HEK293 (cell line): ENCODE measurements around the gene OR52B4.

Source experiments
- CTCF ChIA-PET: fragments of 350-600 bp; formaldehyde crosslinking; extraction: SDS; loops from one replicate; lab custom pipeline; 2021; ENCODE audit warnings: antibody characterized with exemption; lab: Yijun Ruan, JAX
- POLR2A ChIA-PET: fragments of 300-600 bp; formaldehyde crosslinking; extraction: SDS; loops from one replicate; lab custom pipeline; 2020; ENCODE audit warnings: antibody characterized with exemption, inconsistent platforms; lab: Yijun Ruan, JAX
- H3K27ac ChIP-seq: fragments of 200-500 bp; sonication (Bioruptor generic); 2 replicates; pipeline ENCODE4 v1.5.1; 2014; ENCODE audit warnings: low read depth, low read length, control low read depth, inconsistent platforms; ENCODE audit errors: extremely low read depth
- H3K36me3 ChIP-seq, 2 experiments: fragments of 200-500 bp in 1 of 2; sonication (Bioruptor generic) in 1 of 2; 1 replicate in 1 of 2; 2 replicates in 1 of 2; pipeline ENCODE4 v1.5.1; 2014 to 2017; ENCODE audit warnings: inconsistent platforms in 2 of 2, low read length in 2 of 2; ENCODE audit not compliant: control insufficient read depth in 2 of 2, insufficient read depth in 1 of 2
- H3K4me1 ChIP-seq: fragments of 200-500 bp; sonication (Bioruptor generic); 2 replicates; pipeline ENCODE4 v1.5.1; 2014; ENCODE audit warnings: mild to moderate bottlenecking, low read length, inconsistent platforms; ENCODE audit not compliant: control insufficient read depth, insufficient read depth
- H3K4me3 ChIP-seq: 2 replicates; pipeline ENCODE4 v1.5.1; 2011; ENCODE audit warnings: low read depth, mild to moderate bottlenecking, control low read depth, low read length, moderate library complexity
- H3K9me3 ChIP-seq: fragments of 200-500 bp; sonication (Bioruptor generic); 2 replicates; pipeline ENCODE4 v1.5.1; 2014; ENCODE audit warnings: low read depth, low read length, inconsistent platforms; ENCODE audit not compliant: control insufficient read depth, insufficient read depth
- GLIS2 ChIP-seq: fragments of 450-650 bp; formaldehyde crosslinking; IDR thresholded peaks from 2 replicates; pipeline ENCODE4 v1.5.1; 2016; ENCODE audit warnings: missing biosample characterization, missing genetic modification characterization
- IKZF3 ChIP-seq: fragments of 450-650 bp; IDR thresholded peaks from 2 replicates; pipeline ENCODE4 v1.5.0; 2018; ENCODE audit warnings: missing biosample characterization, mild to moderate bottlenecking, missing genetic modification characterization, moderate library complexity
- KLF1 ChIP-seq: fragments of 450-650 bp; formaldehyde crosslinking; IDR thresholded peaks from 2 replicates; pipeline ENCODE4 v1.5.1; 2016; ENCODE audit warnings: missing biosample characterization, missing genetic modification characterization
- MYNN ChIP-seq: fragments of 450-650 bp; formaldehyde crosslinking; IDR thresholded peaks from 2 replicates; pipeline ENCODE4 v1.5.1; 2016; ENCODE audit warnings: missing biosample characterization, missing genetic modification characterization, borderline replicate concordance
- RBAK ChIP-seq: fragments of 450-650 bp; formaldehyde crosslinking; IDR thresholded peaks from 2 replicates; pipeline ENCODE4 v1.5.1; 2016; ENCODE audit warnings: missing biosample characterization, missing genetic modification characterization
- WT1 ChIP-seq: fragments of 450-650 bp; formaldehyde crosslinking; IDR thresholded peaks from 2 replicates; pipeline ENCODE4 v1.5.1; 2016; ENCODE audit warnings: missing biosample characterization, missing genetic modification characterization
- ZNF132 ChIP-seq: fragments of 450-650 bp; formaldehyde crosslinking; IDR thresholded peaks from 2 replicates; pipeline ENCODE4 v1.5.1; 2017; ENCODE audit warnings: missing biosample characterization, missing genetic modification characterization, borderline replicate concordance
- ZNF146 ChIP-seq: fragments of 450-650 bp; formaldehyde crosslinking; IDR thresholded peaks from 2 replicates; pipeline ENCODE4 v1.5.1; 2016; ENCODE audit warnings: missing biosample characterization, missing genetic modification characterization
- ZNF169 ChIP-seq: fragments of 450-650 bp; formaldehyde crosslinking; IDR thresholded peaks from 2 replicates; pipeline ENCODE4 v1.5.1; 2016; ENCODE audit warnings: missing biosample characterization, missing genetic modification characterization
- ZNF2 ChIP-seq: fragments of 450-650 bp; formaldehyde crosslinking; IDR thresholded peaks from 2 replicates; pipeline ENCODE4 v1.5.1; 2016; ENCODE audit warnings: missing biosample characterization, missing genetic modification characterization
- ZNF266 ChIP-seq: fragments of 450-650 bp; formaldehyde crosslinking; IDR thresholded peaks from 2 replicates; pipeline ENCODE4 v1.5.1; 2016; ENCODE audit warnings: missing biosample characterization, missing genetic modification characterization, low read depth
- ZNF292 ChIP-seq: fragments of 450-650 bp; formaldehyde crosslinking; IDR thresholded peaks from 2 replicates; pipeline ENCODE4 v1.5.1; 2016; ENCODE audit warnings: low read depth, missing biosample characterization, missing genetic modification characterization, borderline replicate concordance
- ZNF311 ChIP-seq: fragments of 450-650 bp; formaldehyde crosslinking; IDR thresholded peaks from 2 replicates; pipeline ENCODE4 v1.5.1; 2017; ENCODE audit warnings: missing biosample characterization, missing genetic modification characterization, borderline replicate concordance
- ZNF341 ChIP-seq: fragments of 450-650 bp; formaldehyde crosslinking; IDR thresholded peaks from 2 replicates; pipeline ENCODE4; 2016; ENCODE audit warnings: low read depth, missing biosample characterization, missing genetic modification characterization
- ZNF362 ChIP-seq: fragments of 450-650 bp; formaldehyde crosslinking; IDR thresholded peaks from 2 replicates; pipeline ENCODE4 v1.5.1; 2016; ENCODE audit warnings: missing biosample characterization, missing genetic modification characterization
- ZNF391 ChIP-seq: fragments of 450-650 bp; formaldehyde crosslinking; IDR thresholded peaks from 2 replicates; pipeline ENCODE4 v1.5.1; 2016; ENCODE audit warnings: low read depth, missing biosample characterization, missing genetic modification characterization, borderline replicate concordance
- ZNF394 ChIP-seq: fragments of 450-650 bp; formaldehyde crosslinking; IDR thresholded peaks from 2 replicates; pipeline ENCODE4 v1.5.1; 2016; ENCODE audit warnings: missing biosample characterization, missing genetic modification characterization, mild to moderate bottlenecking, moderate library complexity, borderline replicate concordance
- ZNF521 ChIP-seq: fragments of 450-650 bp; formaldehyde crosslinking; IDR thresholded peaks from 2 replicates; pipeline ENCODE4 v1.5.1; 2017; ENCODE audit warnings: missing biosample characterization, mild to moderate bottlenecking, missing genetic modification characterization
- ZSCAN18 ChIP-seq: fragments of 450-650 bp; formaldehyde crosslinking; IDR thresholded peaks from 2 replicates; pipeline ENCODE4 v1.5.1; 2016; ENCODE audit warnings: missing biosample characterization, missing genetic modification characterization
- TF ChIP-seq, protein P1 (sequence below): fragments of 450-650 bp; formaldehyde crosslinking; IDR thresholded peaks from 2 replicates; pipeline ENCODE4 v1.5.0; 2017; ENCODE audit warnings: missing biosample characterization, missing genetic modification characterization, borderline replicate concordance
- TF ChIP-seq, protein P2 (sequence below): fragments of 450-650 bp; formaldehyde crosslinking; IDR thresholded peaks from 2 replicates; pipeline ENCODE4 v1.5.1; 2016; ENCODE audit warnings: missing biosample characterization, missing genetic modification characterization

The OR52B4 gene

GRCh38 chr11:4385978-4386740, 18.0 kb upstream of the OR52B4 start (continued):
- TF ChIP-seq ZNF362 (no peak), ZNF146 (no peak), ZNF2 (tag by site-specific recombination) (no peak), ZNF169 (tag by site-specific recombination) (no peak), RBAK (tag by site-specific recombination) (no peak), ZNF132 (tag by site-specific recombination) (no peak)
- TF ChIP-seq, protein P1, sequence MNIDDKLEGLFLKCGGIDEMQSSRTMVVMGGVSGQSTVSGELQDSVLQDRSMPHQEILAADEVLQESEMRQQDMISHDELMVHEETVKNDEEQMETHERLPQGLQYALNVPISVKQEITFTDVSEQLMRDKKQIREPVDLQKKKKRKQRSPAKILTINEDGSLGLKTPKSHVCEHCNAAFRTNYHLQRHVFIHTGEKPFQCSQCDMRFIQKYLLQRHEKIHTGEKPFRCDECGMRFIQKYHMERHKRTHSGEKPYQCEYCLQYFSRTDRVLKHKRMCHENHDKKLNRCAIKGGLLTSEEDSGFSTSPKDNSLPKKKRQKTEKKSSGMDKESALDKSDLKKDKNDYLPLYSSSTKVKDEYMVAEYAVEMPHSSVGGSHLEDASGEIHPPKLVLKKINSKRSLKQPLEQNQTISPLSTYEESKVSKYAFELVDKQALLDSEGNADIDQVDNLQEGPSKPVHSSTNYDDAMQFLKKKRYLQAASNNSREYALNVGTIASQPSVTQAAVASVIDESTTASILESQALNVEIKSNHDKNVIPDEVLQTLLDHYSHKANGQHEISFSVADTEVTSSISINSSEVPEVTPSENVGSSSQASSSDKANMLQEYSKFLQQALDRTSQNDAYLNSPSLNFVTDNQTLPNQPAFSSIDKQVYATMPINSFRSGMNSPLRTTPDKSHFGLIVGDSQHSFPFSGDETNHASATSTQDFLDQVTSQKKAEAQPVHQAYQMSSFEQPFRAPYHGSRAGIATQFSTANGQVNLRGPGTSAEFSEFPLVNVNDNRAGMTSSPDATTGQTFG (tag by site-specific recombination) = no peak
- TF ChIP-seq, all 188 proteins: peak for 0

DNA sequence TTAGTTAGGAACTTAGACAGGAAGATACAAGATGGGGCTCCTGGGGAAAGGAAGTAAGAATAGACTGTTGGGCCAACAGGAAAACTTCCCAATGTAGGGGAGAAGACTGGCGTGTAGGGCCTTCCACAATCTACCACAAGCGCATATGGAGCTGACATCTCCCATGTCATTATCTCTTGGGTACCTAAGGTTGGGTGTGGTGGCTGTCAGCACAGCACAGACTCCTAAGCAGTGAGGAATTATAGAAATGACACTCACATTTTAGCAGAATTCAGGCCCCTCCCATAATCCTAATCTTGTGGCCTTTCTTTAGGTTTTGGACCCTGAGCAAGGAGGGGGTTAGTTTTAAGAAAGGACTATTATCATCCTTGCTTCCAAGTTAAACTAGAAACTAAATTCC, 13.7 kb upstream of the OR52B4 start:
- H3K36me3 ChIP-seq = peaks cover 0 to 32% of the 10 kb centered on the region in 2 experiments; a peak in 1 of 3 replicates
- no peaks in the 10 kb centered on the region for H3K9me3 ChIP-seq
- CTCF ChIA-PET = interaction anchor here (0.6 to 1.6 kb wide), 3 partner anchors 112 to 195 kb away, joined by 3 to 5 read pairs (median 3); no protein-coding TSS in a partner anchor
- no peak for TF ChIP-seq KLF1 (tag by site-specific recombination)
- no peak for TF ChIP-seq ZNF292
- TF ChIP-seq ZNF266 (tag by site-specific recombination) = no peak
- TF ChIP-seq ZNF341 = no peak
- no peak for TF ChIP-seq ZNF521 (tag by site-specific recombination)
- TF ChIP-seq WT1 (tag by site-specific recombination) = no peak
- no peak for TF ChIP-seq ZNF391 (tag by site-specific recombination)
- no peak for TF ChIP-seq ZNF311
- TF ChIP-seq MYNN (tag by site-specific recombination) = no peak
- TF ChIP-seq ZNF394 = no peak
- TF ChIP-seq, protein P1 (tag by site-specific recombination) = no peak
- TF ChIP-seq, protein P2, sequence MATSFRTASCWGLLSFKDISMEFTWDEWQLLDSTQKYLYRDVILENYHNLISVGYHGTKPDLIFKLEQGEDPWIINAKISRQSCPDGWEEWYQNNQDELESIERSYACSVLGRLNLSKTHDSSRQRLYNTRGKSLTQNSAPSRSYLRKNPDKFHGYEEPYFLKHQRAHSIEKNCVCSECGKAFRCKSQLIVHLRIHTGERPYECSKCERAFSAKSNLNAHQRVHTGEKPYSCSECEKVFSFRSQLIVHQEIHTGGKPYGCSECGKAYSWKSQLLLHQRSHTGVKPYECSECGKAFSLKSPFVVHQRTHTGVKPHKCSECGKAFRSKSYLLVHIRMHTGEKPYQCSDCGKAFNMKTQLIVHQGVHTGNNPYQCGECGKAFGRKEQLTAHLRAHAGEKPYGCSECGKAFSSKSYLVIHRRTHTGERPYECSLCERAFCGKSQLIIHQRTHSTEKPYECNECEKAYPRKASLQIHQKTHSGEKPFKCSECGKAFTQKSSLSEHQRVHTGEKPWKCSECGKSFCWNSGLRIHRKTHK = no peak
- no peak for TF ChIP-seq IKZF3
- no peak for TF ChIP-seq GLIS2
- no peak for TF ChIP-seq ZSCAN18 (tag by site-specific recombination)
- TF ChIP-seq, all 188 proteins: peak for 0
- Histone ChIP-seq H3K4me1 (no peaks in the 10 kb centered on the region), H3K4me3 (no peak overlapping the region), H3K27ac (no peak overlapping the region)
- POLR2A ChIA-PET = no interaction called here
